HG03378 (cell line): ENCODE data around the gene IGHMBP2.
"Not testable (repeated sequence)": the region's sequence is repeated elsewhere in the genome, so short reads cannot be mapped to it uniquely, and the experiment has no call there.

ENCODE experiments used
- ATAC-seq: cut with Tn5 transposase; IDR thresholded peaks from one replicate; pipeline ENCODE4 v1.9.1; 2021; ENCODE audit warnings: mild to moderate bottlenecking, moderate library complexity; ENCODE audit not compliant: unreplicated experiment

IGHMBP2 gene

DNA sequence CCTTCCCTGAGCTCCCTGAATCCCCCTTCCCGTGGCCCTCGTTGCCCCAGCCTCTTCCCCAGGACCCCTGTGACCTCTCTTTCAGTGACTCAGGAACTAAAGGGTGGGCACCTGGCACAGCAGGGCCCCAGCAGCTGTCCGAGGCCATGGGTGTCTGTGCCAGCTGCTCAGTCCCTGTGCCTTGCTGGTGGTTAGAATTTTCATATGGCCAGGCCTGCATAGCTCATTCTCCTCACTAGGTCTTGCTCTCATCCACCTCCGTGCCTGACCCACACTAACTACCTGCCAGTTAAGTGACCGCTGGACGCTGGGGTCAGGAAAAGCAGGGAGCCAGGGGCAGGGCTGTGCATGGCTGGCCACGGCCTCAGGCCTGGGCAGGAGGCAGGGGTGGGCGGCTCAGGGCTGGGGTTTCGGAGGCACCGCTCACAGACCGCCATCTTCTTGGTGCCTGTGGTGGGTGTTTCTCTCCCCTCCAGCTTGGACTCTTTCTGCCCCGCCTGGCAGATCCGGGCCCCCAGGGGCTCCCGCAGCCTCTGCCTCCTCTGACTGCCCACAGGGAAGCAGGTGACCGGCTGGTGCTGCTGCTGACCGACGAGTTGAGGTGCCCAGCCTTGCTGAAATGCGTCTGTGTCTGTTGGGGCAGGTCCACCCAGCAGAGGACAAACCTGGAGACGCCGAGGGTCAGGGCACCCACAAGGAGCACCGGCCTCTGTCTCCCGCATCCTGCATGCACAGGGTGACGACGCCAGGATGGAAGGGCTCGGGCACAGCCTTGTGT lies 56.8 kb downstream of the IGHMBP2 start:
- no peak for ATAC-seq

DNA sequence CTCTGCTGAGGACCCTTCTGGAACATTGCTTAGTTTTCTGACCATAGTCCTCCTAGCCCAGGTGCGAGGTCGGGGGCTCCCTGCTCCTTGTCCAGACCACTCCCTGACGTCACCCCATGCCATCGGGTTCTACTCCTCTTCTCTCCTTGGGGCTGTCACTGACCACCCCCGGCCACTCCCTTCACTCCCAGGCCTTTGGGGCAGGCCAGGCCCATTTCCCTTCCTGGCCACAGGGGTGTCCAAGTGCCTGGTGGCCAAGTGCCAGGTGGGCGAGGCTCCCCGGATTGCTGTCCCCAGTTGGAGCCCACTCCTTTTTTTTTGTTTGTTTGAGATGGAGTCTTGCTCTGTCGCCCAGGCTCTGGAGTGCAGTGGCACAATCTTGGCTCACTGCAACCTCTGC lies 57.6 kb downstream of the IGHMBP2 start:
- ATAC-seq: no peak

DNA sequence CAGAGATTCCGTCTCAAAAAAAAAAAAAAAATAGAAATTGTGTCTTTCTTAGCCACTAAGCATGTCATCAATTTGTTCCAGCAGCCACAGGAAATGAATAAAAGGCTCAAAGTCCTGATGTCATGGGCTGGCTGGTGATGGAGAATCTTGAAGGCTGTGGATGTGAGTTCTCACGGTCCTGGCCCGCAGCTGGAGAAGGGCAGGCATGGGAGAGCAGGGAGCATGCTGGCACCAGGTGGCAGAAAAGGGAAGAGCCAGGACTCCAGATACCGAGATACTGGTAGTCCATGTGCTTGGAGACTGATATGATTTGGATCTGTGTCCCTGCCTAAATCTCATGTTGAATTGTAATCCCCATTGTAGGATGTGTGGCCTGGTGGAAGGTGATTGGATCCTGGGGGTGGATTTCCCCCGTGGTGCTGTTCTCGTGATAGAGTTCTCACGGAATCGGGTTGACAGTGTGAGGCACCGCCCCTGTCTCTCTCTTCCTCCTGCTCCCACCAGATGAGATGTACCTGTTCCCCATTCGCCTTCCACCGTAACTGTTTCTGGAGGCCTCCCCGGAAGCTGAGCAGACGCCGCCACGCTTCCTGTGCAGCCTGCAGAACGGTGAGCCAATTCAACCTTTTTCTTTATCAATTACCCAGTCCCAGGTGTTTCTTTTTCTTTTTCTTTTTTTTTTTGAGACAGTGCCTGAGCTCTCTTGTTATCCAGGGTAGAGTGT lies 59.0 kb downstream of the IGHMBP2 start:
- ATAC-seq: no peak

DNA sequence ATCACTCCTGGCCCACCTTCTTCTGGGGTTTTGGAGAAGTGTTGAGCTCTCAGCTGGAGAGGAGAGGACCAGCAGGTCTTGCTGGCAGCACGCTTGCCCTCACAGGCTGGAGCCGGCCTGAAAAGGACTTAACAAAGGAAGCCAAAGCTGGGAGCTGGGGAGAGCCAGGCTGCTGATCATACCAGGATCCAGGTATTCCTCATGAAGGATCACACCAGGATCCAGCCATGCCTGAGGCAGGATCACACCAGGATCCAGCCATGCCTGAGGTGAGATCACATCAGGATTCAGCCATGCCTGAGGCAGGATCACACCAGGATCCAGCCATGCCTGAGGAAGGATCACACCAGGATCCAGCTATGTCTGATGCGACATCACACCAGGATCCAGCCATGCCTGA lies 60.1 kb downstream of the IGHMBP2 start:
- no peak for ATAC-seq

DNA sequence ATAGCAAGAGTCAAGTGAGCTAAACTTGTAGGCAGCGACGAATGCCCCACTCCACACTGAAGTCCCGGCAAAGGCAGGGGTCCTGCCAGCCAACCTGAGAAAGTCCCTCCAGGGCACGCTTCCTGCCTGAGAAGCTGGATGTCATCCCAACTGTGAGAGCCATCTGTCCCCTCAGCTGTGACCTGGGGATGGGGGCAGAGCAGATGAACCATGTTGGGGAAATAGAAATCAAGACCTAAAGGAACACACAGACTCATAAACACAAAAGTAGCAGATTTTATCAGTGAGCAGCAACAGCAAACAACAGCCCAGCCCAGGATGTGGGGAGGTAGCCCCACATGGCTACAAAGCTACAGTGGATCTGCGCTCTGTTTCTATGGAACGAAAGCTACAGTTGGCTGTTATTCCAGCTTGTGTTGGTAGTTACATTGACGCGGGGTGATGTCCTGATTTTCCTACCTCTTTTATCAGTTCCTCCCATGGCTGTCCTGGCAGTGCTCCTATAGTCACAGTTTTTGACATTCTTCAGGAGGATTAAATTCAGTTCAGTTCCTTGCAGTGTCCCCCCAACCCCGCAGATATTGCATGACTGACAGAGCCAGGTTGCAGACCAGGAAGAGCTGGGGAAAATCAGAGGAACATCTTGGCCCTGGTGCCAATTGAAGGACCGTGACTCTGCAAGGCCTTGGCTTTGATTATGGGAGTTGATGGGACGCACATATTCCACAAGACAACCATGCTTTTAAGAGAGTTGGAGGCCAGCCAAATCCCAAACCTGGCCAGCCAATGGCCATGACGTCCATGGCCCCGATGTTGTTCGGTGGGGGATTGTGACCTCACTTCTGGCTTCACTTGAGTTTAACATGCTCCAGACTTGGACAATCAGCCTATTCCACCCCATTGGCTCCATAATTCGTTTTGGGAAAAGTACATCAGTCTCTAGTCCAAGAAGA lies 62.5 kb downstream of the IGHMBP2 start:
- no peak for ATAC-seq

DNA sequence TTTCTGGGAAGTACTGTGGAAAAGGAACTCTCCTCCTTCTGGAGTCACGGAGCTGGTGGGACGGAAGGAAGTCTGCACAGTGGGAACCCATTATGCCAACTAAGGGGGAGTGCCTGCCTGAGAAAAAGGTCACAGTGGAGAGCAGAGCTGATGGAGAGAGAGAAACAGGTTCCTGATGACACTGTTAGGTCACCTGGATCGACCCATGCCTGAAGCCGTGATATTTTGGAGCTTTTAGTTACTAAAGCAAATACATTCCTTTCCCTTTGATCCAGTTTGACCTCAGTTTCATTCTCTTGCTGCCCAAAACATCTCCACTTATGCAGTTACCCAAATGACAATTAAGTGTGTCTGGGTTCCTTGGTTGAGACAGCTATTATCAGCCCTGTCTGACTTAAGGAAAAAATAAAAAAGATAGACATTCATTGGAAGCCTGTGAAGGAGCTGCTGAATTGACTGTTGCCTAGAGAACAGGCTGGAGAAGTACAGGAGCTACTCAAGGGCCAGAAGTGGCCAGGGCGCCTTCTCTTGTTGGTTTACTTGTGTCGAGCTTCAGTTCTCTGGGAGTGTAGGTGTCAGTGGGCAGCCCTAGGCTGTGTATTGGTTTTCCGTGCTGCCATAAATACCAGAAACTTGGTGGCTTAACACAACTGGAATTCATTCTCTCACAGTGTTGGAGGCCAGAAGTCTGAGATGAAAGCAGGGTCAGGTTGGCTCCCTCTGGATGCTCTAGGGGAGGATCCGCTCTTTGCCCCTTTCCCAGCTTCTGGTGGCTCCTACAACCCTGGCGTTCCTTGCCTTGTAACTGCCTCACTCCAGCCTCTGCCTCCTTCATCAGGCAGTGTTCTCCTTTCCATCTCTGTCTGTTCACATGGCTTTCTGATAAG lies 63.4 kb downstream of the IGHMBP2 start:
- no peak for ATAC-seq

DNA sequence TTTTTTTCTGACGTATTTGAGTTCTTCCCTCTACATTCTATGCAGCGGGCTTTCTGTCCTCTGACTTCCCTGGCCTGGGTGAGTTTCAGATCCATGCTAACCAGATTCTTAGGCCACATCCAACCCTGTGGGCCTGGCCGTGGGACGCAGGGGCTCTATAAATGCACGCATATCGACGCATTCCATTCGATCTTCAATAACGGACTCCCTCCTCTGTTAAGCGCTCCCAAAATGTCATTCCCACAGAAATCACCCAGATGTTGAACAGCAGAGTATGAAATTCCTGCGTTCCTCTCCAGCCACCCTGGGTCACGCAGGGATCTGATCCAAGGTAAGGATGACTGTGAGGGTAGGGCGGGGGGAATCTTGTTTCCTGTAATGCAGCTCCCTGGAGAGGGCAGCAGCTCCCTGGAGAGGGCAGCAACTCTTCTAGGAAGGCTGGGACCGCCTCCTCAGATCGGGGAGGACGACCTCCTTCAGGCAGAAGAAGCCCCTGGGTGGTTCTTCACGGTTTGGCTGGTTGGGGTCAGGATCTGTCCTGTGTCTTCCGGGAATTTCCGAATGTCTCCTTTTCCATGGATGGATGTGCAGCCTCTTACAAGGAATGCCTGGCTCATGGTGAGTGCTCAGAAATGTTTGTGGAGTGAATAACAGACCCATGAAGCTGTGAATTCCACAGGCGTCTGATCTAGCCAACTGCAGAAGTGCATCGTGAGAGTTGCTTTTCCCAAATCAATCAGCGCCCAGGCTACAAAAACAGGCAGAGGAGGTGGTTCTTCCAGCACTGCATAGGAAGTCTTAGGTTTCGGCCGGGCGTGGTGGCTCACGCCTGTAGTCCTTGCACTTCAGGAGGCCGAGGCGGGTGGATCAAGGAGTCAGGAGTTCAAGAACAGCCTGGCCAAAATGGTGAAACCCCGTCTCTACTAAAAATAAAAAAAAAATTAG lies 64.9 kb downstream of the IGHMBP2 start:
- no peak for ATAC-seq

DNA sequence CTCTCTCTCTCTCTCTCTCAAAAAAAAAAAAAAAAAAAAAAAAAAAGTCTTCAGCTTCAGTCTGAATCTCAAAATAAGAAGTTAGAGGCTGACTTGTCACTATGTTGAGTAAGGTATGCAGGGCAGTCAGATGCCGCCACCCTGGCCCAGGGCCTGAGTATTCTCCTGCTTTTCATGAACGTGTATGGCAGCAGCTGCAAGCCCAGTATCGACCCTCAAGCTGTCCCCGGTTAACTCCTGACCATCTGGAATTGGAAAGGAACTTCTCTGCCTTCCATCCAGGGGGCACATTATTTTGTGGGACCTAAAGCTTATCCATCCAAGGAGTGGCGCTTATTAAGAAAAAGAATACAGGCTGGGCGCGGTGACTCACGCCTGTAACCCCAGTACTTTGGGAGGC lies 65.7 kb downstream of the IGHMBP2 start:
- no peak for ATAC-seq

DNA sequence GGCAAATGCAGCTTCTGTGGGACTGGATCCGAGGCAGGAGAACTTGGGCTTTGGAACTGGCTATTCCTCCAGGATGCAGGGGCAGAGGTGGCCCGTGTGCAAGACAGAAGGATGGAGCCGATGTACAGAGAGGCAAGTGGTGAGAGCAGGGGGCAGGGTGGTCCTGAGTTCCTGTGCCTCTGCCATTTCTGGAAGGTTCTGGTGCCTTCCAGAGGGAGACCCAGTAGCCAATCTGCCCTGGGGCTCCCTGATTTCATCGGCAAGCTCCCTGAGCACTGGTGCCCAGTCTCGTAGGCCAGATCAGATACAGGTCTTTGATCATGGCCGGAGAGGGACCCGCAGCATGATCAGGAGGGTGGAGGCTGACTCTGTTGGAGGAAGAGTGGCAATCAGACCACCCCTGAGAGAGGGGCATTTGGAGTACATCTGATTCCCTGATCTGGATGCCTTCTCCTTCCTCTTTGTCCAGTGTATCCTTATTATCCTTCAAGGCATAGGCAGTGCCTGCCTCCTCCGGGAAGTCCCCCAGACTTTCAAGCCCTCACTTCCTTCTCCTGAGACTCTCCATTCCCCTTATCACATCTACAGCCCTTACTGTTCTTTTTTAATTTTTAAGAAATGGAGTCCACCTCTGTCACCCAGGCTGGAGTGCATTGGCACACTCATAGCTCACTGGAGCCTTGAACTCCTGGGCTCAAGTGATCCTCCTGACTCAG lies 67.4 kb downstream of the IGHMBP2 start:
- no peak for ATAC-seq

DNA sequence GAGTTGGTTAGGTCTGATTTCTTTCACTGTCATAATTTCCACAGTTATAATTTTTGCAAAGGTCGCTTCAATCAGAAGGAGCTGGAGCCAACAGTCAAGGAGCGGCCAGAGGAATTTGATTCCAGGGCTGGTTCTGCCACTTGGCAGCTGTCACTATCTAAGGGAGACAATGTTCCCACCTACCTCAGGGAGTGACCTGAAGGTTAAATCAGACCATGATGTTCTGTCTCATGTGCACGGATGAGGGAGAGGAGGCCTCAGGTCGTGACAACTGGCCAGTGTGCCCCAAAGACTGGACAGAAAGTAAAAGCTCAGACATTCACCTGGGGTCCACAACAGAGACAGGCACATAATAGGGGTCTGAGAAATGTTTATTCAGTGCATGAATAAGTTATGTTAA lies 69.5 kb downstream of the IGHMBP2 start:
- no peak for ATAC-seq

DNA sequence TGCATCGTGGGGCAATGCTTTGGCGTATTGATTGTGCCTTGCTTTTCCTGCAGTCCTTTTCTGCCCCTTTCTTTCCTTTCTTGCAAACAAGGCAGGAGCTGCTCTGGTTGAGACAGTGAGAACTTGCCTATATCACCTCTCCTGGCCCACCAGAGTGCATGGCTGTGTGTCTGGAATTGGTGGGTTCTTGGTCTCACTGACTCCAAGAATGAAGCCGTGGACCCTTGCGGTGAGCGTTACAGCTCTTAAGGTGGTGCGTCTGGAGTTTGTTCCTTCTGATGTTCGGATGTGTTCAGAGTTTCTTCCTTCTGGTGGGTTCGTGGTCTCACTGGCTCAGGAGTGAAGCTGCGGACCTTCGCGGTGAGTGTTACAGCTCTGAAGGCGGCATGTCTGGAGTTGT lies 70.0 kb downstream of the IGHMBP2 start:
- ATAC-seq: not testable (repeated sequence)

DNA sequence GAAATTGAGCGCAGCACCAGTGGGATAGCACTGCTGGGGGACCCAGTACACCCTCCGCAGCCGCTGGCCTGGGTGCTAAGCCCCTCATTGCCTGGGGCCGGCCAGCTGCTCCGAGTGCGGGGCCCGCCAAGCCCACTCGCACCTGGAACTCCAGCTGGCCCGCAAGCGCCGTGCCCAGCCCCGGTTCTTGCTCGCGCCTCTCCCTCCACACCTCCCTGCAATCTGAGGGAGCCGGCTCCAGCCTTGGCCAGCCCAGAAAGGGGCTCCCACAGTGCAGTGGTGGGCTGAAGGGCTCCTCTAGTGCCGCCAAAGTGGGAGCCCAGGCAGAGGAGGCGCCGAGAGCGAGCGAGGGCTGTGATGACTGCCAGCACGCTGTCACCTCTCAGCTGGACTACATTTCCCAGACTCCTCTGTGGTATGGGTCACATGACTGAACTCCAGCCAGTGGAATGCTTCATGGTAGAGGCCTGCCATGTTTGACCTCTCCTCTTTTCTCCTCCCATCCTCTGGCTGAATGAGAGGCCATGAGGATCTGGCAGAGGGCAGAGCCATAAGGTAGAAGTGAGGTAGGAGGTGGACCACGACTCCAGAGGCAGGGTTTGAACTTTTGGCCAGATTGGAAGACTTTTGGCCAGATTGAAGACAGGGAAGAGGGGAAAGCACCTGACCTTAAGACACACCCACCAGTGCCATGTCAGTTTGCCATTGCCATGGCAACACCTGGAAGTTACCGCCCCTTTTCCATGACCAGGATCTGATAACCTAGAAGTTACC lies 70.9 kb downstream of the IGHMBP2 start:
- ATAC-seq: no peak

DNA sequence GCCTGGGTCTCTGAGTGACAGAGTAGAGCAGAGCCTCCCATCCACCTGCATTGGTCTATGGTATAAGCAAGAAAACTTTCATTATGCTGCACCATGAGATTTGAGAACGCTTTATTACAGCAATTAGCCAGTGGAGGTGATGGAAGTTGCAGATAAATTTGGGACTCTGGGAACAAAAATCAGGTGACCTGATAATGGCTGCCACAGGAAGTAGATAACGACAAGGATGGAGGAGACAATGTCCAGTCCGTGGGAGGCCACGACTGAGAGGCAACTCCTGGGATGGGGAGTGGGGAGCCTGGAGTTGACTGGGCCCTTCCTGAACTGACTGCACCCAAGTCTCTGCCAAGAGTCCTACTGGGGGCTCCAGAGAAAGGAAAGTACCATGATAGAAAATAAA lies 72.4 kb downstream of the IGHMBP2 start:
- ATAC-seq: no peak

DNA sequence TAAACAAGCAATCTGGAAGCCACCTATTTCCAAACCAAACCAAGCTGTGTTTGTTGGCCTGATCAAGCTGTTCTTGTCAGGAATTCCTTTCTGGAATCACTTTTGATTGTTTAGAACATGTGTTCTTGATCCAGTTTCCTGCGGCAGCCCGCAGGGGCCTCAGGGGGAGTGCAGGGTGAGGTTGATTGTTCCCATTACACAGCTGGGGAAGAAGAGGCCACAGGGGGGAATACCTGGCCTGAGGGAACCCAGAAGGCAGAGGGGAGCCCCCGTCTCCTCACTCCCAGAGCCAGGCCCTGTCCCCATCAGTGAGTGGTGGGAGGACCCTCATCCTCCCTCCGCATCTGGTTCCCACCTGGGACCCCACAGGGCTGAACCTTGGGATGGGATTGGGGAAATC lies 72.9 kb downstream of the IGHMBP2 start:
- no peak for ATAC-seq

DNA sequence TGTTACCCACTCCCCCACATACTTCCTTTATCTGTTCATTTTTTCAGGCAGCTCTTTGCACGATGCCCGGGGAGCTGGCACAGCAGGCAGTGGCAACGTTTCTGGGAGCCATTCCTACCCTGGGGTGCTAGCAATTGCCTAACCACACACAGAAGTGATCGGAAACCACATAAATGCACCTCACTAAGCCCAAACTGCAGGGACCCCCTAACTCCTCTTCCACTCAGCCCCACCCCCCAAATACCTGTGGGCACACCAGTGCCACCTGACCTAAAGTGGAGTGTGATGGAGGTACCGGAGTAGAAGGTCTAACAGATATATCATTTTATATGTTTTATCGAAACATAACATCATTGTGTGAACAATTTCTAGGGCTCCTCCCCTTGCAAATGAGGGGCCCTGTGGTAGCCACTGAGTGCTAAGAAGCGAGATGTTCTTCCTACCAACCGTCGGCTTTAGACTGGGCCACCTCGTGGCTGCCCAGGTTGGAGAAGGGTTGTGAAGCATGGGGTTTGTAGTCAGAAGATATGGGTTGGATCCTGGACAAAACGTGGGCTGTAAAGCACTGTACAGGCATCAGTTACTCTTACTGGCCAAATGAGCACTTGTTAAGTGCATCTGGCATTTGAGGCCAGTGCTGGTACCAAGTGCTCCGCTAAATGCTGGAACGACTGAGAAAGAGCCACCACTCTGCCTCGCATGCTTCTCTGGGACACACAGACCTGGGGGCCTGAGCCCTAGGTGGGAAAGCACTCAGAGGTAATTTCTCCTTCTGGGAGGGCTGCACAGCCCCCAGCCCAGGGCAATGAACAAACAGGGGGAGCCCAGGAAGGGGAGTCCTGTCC lies 74.3 kb downstream of the IGHMBP2 start:
- no peak for ATAC-seq

DNA sequence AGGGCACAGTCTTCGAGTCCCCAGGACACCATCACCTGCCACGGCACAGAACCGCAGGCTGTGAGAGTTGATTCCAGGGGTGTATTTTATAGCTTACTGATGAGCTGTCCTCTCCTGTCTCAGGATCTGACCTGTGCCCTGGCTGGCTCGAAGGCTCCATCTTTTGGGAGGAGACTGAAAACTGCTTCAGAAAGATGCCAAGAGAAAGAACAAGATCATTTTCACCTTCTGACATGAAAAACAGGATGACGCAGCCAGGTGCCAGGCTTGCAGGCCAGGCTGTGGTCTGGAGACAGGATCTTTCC lies 74.9 kb downstream of the IGHMBP2 start:
- no peak for ATAC-seq

DNA sequence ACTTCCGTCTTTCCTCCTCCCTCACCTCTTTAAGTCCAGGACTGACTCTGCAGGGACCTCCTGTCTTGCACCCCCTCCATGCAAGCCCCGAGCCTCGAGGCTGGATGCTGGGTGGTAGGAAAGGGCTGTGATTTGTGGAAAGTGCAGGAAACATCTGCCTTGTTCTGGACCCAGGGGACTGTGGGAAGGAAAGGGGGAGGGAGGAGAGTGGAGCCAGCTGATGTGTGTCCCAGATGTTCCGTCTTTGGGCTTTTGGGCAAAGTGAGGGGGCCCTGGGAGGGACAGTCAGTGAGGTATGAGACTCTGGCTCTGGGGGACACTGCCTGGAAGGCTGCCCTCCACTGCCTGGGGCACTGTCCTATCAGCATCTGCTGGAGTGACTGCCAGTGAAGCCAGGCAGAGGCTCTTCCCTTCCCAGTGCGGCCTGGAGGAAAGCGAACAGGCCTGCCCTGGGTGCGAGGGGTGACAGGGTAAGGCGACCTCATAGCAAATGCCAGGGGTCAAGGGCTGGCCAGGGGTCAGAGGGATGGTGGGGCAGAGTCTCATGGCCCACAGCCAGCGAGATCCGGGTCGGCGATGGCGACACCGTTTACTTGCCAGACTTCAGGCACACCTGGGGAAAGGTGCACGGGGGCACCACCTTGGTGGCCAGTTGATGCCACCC lies 75.4 kb downstream of the IGHMBP2 start:
- no peak for ATAC-seq
